ENCODE measurements around the gene ASAP2.
A peak's percentile ranks its signal among the peaks of the same experiment; 100 is the strongest.
"Not testable (repeated sequence)": the region's sequence is repeated elsewhere in the genome, so short reads cannot be mapped to it uniquely, and the experiment has no call there.

The ASAP2 gene

DNA sequence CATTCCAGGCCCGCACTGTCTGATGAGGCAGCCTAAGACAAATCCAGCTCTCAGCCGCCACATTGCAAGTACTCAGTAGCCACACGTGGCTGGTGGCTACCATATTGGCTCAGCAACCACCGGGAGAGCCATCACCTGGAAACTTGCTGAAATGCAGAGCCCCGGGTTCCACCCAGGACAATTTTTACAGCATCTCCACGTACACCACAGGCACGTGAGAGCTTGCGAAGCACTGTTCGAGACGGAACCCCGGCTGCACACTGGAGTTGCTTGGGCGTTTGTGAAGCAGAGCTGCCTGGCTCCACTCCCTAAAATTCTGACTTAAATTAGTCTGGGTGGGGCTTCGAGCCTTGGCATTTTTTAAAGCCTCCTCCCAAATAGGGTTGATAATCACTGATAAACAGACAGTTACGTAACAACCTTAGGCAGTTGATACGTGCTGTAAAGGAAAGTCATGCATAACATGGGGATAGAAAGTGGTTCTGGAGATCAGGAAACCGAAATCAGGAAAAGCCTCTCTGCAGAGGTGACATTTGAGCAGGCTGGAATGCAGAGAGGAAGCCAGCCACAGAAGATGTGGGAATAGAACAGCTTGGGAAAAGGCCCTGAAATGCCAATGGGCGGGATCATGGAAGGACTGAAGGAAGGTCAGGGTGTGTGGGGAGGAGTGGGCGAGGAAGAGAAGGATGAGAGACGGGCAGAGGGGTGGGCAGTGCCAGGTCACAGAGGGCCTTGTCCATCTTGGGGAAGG lies 6.2 kb downstream of the ASAP2 start:
- DNase-seq (ENCODE audit: low spot score) = no peak

GRCh38 chr2:9213477-9214051 lies 7.0 kb downstream of the ASAP2 start:
- DNase-seq (ENCODE audit: low spot score) = no peak

DNA sequence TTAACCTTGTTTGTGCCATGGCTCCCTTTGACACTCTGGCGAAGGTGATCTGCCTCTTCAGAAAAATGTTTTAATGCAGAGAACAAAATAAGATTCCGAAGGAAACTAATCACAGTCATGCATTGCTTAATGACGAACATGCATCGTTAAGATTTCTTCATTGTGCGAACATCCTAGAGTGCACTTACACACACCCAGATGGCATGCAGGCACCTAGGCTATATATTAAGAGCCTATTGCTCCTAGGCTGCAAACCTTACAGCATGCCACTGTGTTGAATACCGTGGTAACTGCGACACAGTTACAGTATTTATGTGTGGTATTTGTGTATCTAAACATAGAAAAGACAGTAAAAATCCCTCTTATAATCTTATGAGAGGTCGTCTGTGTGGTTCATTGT lies 8.3 kb downstream of the ASAP2 start:
- no peak for DNase-seq (ENCODE audit: low spot score)

- no peak for DNase-seq (ENCODE audit: low spot score)
These were observed 9.1 kb downstream of the ASAP2 start for GRCh38 chr2:9215680-9216079.

DNA sequence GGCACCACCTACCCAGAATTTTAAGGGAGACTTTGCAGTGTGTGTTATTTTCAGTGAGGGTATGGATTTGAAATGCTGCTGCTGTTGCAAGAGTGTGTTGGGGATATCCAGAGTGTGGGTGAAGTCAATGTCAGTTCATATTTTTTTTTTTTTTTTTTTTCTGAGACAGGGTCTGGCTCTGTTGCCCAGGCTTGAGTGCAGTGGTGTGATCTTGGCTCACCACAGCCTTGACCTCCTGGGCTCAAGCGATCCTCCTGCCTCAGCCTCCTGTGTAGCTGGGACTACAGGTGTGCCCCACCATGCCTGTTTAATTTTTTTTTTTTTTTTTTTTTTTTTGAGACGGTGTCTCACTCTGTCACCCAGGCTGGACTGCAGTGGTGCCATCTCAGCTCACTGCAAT lies 9.5 kb downstream of the ASAP2 start:
- not testable (repeated sequence) for DNase-seq (ENCODE audit: low spot score)

DNA sequence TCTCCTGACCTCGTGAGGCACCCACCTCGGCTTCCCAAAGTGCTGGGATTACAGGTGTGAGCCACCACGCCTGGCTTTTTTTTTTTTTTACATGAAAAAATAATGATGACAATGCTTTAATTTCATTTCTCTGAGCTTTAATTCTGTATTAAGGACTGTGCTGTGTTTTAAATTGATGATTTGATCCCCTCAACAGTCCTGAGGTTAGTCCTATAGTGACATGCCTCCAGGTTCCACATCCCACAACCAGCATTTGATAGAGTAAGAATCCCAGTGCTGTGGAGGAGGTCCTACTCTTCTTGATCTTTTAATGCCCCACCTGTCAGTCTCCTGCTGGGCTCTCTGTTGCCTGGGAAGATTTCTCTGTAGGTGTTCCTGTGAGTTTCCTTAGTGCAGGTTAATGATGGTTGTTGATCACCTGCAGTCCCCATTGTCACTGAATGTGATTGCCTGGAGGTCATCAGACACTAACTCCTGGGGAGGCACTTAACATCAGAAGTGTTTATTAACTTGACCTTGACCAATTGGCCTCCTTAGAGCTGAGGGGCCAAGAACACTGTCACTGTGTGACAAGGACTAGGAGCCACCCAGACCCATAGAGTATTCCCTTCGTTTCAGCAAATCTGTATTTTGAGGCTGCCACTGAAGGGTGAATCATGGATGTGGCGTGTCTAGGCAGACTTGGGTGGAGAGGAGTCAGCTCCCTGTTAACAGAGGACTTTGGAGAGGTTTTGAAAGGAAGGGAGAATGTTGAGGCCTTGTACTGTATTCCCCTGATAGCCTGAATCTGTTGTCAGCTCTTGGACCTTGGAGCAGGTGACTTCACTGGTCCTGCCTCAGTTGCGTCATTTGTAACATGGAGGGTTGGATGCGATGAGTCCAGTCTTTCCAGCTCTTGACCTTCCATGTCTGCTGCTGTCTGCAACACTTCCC lies 11.5 kb downstream of the ASAP2 start:
- DNase-seq (ENCODE audit: low spot score) = no peak

DNA sequence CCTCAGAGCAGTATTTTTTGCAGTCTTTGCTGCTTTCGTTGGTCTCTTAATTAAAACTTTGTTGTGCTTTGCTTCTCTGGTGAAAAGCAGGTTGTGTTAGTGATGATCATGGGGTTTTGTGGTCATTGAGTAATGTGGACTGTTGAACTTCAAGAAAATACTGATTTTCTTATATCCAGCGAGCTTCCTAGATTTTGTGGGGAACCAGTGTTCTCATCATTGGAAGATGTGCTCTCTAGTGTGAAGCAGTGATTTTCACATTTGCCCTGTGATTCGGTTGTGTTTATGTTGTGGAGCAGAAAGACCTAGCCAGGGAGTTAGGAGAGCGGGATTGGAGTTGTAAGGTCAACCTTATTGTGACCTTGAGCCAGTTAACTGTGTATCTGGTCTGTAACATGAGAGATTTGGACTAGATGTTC lies 12.4 kb downstream of the ASAP2 start:
- DNase-seq (ENCODE audit: low spot score) = no peak

GRCh38 chr2:9220201-9220600 lies 13.6 kb downstream of the ASAP2 start:
- DNase-seq (ENCODE audit: low spot score) = no peak

GRCh38 chr2:9221223-9221622 lies 14.6 kb downstream of the ASAP2 start:
- no peak for DNase-seq (ENCODE audit: low spot score)

DNA sequence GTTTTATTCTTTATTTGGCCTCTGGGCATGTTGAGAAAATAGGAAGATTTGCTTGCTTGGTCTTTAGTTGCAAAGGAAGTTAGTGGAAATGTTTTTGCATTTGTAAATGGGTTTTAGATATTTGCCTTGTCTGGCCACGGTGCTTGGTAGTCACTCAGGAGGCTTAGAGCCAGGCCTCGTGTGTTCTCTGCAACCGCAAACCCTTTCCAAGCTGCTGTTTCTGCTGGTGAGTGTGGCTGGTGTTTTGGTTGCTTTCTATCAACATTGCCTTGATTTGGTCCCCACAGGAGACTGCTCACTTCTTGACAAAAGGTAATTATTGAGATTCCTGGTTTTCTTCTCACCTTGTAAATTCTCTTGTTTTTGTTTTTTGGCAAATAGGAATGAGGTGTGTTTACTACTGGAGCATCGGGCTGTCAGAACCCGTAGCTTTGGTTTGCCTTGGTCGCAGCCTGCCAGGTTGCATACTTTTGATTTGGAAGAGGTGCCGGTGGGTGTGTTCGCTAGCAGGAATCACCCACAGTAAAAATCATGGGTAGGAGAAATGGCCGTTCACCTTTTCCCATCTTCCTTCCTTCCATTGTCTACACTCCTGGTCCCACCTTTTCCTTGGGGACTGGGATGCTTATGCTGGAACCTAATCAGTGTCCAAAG lies 15.8 kb downstream of the ASAP2 start:
- DNase-seq (ENCODE audit: low spot score) = no peak

- DNase-seq (ENCODE audit: low spot score) = no peak
These were observed 16.3 kb downstream of the ASAP2 start for GRCh38 chr2:9222893-9223287.

GRCh38 chr2:9225806-9226205 lies 19.2 kb downstream of the ASAP2 start:
- no peak for DNase-seq (ENCODE audit: low spot score)

DNA sequence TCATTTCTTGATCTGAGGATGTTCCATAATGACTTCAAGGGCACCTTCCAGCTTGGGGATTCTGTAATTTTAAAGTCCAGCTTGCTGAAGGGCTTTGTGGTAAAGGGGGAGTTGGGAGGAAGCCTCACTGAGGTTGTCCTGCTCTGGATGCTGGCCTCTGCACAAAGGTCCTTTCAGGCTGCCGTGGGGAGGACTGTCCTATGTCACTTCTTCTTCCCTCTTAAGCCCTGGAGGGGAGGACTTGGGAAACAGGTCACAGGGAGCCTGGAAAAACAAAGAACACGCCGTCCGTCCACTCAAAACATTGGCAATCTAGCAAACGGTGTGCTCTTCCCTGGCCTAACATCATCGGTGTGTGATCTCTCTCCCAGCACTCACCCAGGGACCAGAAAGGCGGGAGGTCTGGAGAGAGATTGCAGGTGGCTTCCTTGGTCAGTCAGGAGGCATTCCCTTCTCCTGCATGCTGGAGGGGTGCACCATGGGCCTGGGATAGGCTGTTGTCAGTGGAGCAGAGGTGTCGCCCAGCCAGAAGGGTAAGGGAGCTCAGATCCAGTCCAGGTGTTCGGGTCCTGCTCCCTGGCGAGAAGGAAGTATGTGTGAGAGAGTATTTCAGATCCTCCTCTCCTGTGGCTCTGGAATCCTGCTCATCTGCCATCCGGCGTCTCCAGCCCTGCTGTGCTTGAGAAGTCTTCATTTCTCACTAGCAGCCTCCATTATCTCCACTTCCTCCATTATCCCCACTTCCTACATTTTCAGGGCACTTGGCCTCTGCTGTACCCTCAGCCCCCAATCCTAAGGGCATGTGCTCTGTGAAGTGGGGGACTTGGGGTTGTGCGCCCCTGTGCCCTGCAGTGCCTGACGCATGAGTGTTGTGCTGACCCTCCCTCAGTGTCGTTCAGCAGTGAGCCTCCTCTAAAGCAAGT lies 20.1 kb downstream of the ASAP2 start:
- DNase-seq (ENCODE audit: low spot score) = no peak

- peak; percentile 35 for DNase-seq (ENCODE audit: low spot score)
These were observed 21.6 kb downstream of the ASAP2 start for GRCh38 chr2:9228088-9228751.

GRCh38 chr2:9228781-9229469 lies 22.3 kb downstream of the ASAP2 start:
- no peak for DNase-seq (ENCODE audit: low spot score)

- no peak for DNase-seq (ENCODE audit: low spot score)
These were observed 22.8 kb downstream of the ASAP2 start for GRCh38 chr2:9229470-9229820.

DNA sequence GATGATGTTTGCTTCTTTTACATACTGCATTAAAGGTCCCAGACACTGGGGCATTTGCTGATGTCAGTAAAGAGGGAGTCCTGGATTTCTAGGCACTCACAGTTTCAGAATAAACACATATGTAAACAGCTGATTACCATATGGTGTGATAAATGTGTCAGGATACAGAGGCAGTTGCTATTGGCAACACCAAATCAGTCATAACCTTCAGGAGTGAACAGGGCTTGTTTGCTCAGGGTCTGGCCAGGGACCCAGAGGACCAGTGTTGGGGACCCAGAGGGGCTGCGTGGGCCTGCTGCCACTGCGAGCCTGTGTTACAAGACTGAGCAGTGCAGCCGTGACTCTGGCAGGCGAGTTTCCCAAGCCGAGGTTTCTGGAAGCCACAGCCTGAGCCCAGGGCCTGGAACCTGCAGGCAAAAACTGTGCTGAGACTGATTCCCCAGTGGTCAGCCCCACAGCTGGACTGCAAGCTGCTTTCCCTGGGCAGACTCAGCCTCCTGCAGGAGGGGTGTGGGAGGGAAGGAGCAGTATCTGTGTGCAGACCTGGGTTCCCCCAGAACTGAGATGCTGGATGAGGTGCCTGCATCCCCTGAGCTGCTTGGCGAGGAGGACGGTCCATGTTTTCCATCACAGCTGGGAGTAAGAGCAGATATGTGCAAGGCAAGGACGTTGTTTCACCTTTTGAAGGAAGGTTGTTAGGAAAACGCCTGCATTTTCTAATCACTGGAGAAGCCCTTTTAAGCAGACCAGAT lies 23.6 kb downstream of the ASAP2 start:
- DNase-seq (ENCODE audit: low spot score) = no peak

GRCh38 chr2:9230881-9231280 lies 24.3 kb downstream of the ASAP2 start:
- no peak for DNase-seq (ENCODE audit: low spot score)

All from AG08396 (cell line).